NCI-H748 treated with DMSO at 0.1 percent for 48 hours (cell line): ENCODE measurements around the gene IMMP2L.
"Not testable (repeated sequence)": the region's sequence is repeated elsewhere in the genome, so short reads cannot be mapped to it uniquely, and the experiment has no call there.

Experiments
- DNase-seq: peaks from one replicate; lab custom pipeline; 2025; lab: John Stamatoyannopoulos, UW

Gene IMMP2L

GRCh38 chr7:111074748-111075146 is 487.5 kb downstream of the IMMP2L start:
- no peak for DNase-seq

- DNase-seq: no peak
Measured at GRCh38 chr7:111074071-111074747, 488.1 kb downstream of the IMMP2L start.

DNA sequence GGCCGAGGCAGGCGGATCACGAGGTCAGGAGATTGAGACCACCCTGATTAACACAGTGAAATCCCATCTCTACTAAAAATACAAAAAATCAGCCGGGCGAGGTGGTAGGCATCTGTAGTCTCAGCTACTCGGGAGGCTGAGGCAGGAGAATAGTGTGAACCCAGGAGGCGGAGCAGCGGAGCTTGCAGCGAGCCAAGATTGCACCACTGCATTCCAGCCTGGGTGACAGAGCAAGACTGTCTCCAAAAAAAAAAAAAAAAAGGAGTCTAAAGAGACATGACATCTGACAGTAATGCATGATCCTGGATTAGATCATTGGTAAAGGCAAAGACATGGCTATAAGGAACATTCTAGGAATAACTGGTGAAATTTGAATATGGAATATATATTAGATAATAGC is 489.6 kb downstream of the IMMP2L start:
- DNase-seq: not testable (repeated sequence)

- peak; percentile 19 for DNase-seq
Measured at GRCh38 chr7:111071556-111071955, 490.7 kb downstream of the IMMP2L start.

GRCh38 chr7:111068618-111069017 is 493.7 kb downstream of the IMMP2L start:
- no peak for DNase-seq

DNA sequence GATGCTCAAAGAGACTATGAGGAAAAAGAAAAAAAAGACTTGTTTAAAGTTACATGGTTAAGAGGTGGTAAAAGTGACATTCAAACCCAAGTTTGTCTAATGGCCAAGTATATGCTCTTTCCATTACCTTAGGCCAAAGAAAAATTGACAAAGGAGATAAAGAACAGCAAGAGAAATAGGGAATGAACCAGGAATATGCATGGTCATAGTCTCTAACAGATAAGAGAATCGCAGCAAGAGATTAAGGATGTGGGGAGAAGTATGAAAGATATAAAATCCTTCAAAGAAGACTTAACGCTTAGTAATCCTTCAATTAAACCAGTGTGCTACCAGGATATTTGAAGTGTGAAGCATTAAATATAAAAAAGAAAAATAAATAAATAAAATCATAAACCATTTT is 494.6 kb downstream of the IMMP2L start:
- DNase-seq: no peak

DNA sequence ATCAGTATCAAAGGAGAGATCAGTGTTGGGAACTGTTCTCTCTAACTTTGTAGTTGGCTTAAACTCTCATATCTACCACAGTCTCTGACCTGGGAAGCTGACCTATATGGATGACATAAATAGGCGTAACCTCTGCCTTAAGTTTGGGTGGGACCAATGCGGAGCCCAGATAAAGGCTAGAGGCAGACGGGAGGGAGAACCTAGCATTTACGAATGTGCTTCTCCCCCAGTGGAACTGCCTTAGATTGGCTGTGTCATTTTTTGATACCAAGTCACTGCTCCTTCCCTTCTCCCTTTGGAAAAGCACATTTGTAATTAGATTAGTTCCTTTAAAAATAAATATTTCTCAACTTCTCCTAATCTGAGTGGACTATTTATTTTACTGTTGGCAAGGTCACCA is 495.0 kb downstream of the IMMP2L start:
- DNase-seq: no peak

- DNase-seq: no peak
Measured at GRCh38 chr7:111063166-111063565, 499.1 kb downstream of the IMMP2L start.

- DNase-seq: no peak
Measured at GRCh38 chr7:111059833-111060232, 502.5 kb downstream of the IMMP2L start.

DNA sequence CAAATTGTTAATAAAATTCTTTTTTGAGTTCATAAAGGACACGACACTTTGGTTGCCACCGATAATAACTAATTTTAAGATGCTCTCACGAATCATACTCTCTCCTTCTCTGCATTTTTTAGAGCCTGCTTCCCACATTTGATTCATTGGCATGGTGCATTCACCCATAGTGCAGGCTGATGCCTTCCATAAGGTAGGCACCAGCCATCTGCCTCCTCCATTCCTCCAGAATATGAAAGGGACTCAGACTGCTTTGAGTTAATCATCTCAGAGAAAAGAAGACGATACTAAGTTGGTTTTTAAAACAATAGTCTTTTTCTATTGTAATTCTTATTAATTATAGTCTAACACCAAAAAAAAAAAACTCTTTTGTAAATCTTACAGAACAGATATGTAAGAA is 505.2 kb downstream of the IMMP2L start:
- no peak for DNase-seq

GRCh38 chr7:111056371-111056770 is 505.9 kb downstream of the IMMP2L start:
- no peak for DNase-seq

- no peak for DNase-seq
Measured at GRCh38 chr7:111053035-111053434, 509.3 kb downstream of the IMMP2L start.

- DNase-seq: no peak
Measured at GRCh38 chr7:111051832-111052231, 510.5 kb downstream of the IMMP2L start.

DNA sequence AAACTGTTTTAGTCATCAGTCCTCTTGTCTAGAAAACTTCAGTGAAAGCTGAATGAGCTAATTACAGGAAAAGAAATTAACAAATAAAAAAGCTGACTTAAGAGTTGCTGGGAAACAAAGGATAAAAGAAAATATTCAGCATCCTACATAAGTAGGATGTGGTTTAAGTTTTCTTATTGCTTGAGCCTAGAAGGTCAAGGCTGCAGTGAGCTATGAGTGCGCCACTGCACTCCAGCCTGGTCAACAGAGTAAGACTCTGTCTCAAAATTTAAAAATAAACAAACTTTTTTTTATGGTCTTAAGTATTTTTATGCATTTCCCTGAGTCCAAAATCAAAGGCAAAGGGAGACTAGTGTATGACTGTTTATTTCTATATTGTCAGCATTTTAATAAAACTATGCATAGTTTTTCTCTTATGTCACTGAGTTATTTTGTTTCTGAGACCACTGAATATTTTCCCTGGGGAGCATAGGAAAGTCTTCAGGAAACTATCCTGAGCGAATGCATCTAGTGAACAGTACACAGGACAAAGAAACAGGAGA is 511.3 kb downstream of the IMMP2L start:
- no peak for DNase-seq

GRCh38 chr7:111049971-111050680 is 512.2 kb downstream of the IMMP2L start:
- no peak for DNase-seq

DNA sequence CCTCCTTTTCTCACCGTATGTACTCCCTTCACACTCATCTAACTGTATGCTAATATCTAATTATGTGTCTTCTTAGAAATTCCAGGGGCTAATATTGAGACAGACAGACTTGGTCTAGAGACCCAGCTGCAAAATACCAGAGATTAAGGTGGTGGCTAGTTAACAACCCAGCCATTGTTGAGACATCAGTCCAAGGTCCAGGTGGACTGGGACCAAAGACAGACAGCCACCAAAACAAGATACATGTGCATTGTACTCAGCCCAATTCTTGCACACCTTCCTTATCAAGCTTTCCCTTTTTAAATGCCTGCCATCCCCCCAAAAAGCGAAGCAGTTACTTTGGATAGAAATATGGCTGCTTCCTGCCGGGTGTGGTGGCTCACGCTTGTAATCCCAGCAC is 514.7 kb downstream of the IMMP2L start:
- DNase-seq: no peak

DNA sequence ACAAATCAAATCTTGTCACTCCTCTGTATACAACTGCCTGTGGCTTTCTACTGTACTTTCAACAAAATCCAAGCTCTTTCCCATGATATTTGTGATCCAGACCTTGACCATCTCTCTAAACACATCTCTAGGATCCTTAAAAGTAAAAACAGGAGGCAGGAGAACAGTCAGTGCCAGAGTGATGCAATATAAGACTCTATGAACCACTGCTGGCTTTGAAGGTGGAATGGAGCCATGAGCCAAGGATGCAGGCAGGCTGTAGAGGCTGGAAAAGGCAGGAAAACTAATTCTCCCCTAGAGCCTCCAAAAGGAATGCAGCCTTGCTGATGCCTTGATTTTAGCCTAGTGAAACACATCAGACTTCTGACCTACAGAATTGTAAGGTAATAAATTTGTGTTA is 516.8 kb downstream of the IMMP2L start:
- no peak for DNase-seq

GRCh38 chr7:111043561-111043960 is 518.7 kb downstream of the IMMP2L start:
- DNase-seq: no peak

GRCh38 chr7:111042842-111043241 is 519.5 kb downstream of the IMMP2L start:
- DNase-seq: no peak

DNA sequence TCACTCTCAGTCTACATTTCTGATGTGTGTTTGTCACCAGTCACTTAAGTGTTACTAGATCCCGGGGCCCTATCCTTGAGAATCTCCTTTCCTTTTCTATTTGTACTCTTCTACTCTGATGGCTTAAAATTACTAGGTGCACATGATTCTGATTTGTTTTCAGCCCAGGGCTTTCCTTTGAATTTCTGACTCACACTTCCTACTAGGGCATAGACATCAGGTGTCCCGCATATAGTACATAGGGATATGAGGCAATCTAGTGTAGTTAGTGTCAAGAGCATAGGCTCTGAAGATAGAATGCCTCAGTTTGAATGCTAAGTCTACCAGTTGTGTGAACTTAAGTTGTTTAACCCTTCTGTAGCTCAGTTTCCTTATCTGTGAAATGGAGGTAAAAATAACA is 520.7 kb downstream of the IMMP2L start:
- DNase-seq: no peak

DNA sequence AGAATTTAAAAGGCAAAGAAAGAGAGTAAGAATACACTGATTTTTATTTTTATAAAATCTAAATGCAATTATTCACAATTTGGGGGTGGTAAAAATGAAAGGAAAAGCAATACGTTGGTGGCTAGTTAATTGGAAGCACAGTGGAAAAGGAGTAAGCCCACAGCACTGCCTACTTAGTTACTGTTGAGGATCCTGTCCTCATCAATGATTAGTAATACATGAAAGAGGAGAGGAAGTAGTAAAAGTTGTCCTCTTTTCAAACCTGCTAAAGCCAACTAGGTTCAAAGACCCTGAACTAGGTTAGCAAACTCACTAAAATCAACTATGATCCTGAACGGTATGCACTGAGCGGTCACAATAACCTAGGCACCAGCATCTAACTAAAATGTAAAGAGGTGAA is 524.1 kb downstream of the IMMP2L start:
- no peak for DNase-seq

DNA sequence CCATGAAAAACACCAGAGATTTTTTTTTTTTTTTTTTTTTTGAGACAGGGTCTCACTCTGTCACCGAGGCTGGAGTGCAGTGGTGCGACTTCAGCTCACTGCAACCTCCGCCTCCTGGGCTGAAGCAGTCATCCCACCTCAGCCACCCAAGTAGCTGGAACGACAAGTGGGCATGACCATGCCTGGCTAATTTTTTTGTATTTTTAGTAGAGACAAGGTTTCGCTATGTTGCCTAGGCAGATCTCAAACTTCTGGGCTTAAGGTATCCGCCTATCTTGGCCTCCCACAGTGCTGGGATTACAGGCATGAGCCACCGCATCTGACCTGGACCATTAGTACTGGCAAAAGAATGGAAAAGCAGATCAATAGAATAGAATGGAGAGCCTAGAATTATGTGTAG is 530.4 kb downstream of the IMMP2L start:
- DNase-seq: no peak

- DNase-seq: no peak
Measured at GRCh38 chr7:111030336-111030735, 532.0 kb downstream of the IMMP2L start.
